HepG2 (cell line): Measurements from ENCODE around the gene TMEM167A. TPM values are rescaled to one million over a fixed set of nuclear protein-coding genes. Genes with fewer than 3 reads are reported as not detected.

ENCODE experiments used
- AHDC1 ChIP-seq: sonication (generic); formaldehyde crosslinking; IDR thresholded peaks from 2 replicates; pipeline ENCODE4 v1.5.1; 2020; ENCODE audit warnings: mild to moderate bottlenecking, missing genetic modification reagents, borderline replicate concordance
- ARNTL ChIP-seq: sonication (generic); formaldehyde crosslinking; IDR thresholded peaks from 2 replicates; pipeline ENCODE4 v1.4.0; 2020; ENCODE audit warnings: mild to moderate bottlenecking, missing genetic modification reagents
- ATF1 ChIP-seq: IDR thresholded peaks from 2 replicates; pipeline ENCODE4 v1.6.1; 2016; ENCODE audit warnings: mild to moderate bottlenecking, control low read depth
- ELF4 ChIP-seq: sonication (generic); formaldehyde crosslinking; IDR thresholded peaks from 2 replicates; pipeline ENCODE4 v1.5.0; 2020; ENCODE audit warnings: missing genetic modification reagents, mild to moderate bottlenecking, moderate library complexity, borderline replicate concordance
- FOSL1 ChIP-seq: sonication (generic); formaldehyde crosslinking; IDR thresholded peaks from 2 replicates; pipeline ENCODE4 v1.9.0; 2021; ENCODE audit warnings: missing genetic modification reagents, borderline replicate concordance
- MEIS2 ChIP-seq: sonication (generic); formaldehyde crosslinking; IDR thresholded peaks from 2 replicates; pipeline ENCODE4 v1.9.0; 2021; ENCODE audit warnings: mild to moderate bottlenecking, missing genetic modification reagents
- MIER3 ChIP-seq: IDR thresholded peaks from 2 replicates; pipeline ENCODE4 v1.6.1; 2016; ENCODE audit warnings: missing compliant biosample characterization, borderline replicate concordance
- MXI1 ChIP-seq: IDR thresholded peaks from 3 replicates; pipeline ENCODE4 v1.6.1; 2012; ENCODE audit warnings: low read depth, low read length, inconsistent platforms, borderline replicate concordance
- NR2C2 ChIP-seq: sonication (generic); formaldehyde crosslinking; IDR thresholded peaks from 2 replicates; pipeline ENCODE4 v1.4.0; 2020; ENCODE audit warnings: missing genetic modification reagents, mild to moderate bottlenecking, moderate library complexity, borderline replicate concordance
- NR2F6 ChIP-seq, 2 experiments: IDR thresholded peaks; 2 replicates each; pipeline ENCODE4 v1.6.1; 2016; ENCODE audit warnings: antibody characterized with exemption in 1 of 2, mild to moderate bottlenecking in 1 of 2
- SIX1 ChIP-seq: sonication (generic); formaldehyde crosslinking; IDR thresholded peaks from 2 replicates; pipeline ENCODE4 v1.4.0; 2020; ENCODE audit warnings: missing genetic modification reagents, borderline replicate concordance
- SMAD3 ChIP-seq: sonication (generic); formaldehyde crosslinking; IDR thresholded peaks from 2 replicates; pipeline ENCODE4 v1.4.0; 2020; ENCODE audit warnings: missing genetic modification reagents
- ZBTB34 ChIP-seq: sonication (generic); formaldehyde crosslinking; IDR thresholded peaks from 2 replicates; pipeline ENCODE4 v1.8.0; 2022; ENCODE audit warnings: mild to moderate bottlenecking, missing genetic modification reagents
- ZMAT3 ChIP-seq: sonication (generic); formaldehyde crosslinking; conservative IDR thresholded peaks from 2 replicates; pipeline ENCODE4 v1.7.0; 2021; ENCODE audit warnings: missing genetic modification reagents
- ZNF780A ChIP-seq: sonication (generic); formaldehyde crosslinking; IDR thresholded peaks from 2 replicates; pipeline ENCODE4 v1.8.0; 2022; ENCODE audit warnings: mild to moderate bottlenecking, missing genetic modification reagents, moderate library complexity
- ZNF850 ChIP-seq: sonication (generic); formaldehyde crosslinking; conservative IDR thresholded peaks from 2 replicates; pipeline ENCODE4 v1.9.0; 2021; ENCODE audit warnings: mild to moderate bottlenecking, missing genetic modification reagents
- polyA plus RNA-seq, 8 experiments: library from polyadenylated mRNA; depleted of rRNA in 3 of 8; stranded (reverse) in 7 of 8; unstranded in 1 of 8; fragments of >200 nt; fragmentation: Illumina TruSeq in 4 of 8; extraction: Trizol in 4 of 8; gene quantifications; 2 replicates each; pipeline versions ENCODE4 v1.2.1 to v1.2.3, GENCODE V29; 2011 to 2016; ENCODE audit warnings: low read depth in 4 of 8, missing spikeins in 1 of 8, mixed read lengths in 1 of 8; ENCODE audit not compliant: insufficient read depth in 1 of 8
- total RNA-seq, 5 experiments: library from RNA; depleted of rRNA; stranded (reverse); fragments of >200 nt; fragmentation: Illumina TruSeq; extraction: Trizol; gene quantifications; 2 replicates each; pipeline ENCODE4 v1.2.3, GENCODE V29; 2016; ENCODE audit warnings: low read depth in 1 of 5
- TF ChIP-seq, protein P1 (sequence below): sonication (generic); formaldehyde crosslinking; IDR thresholded peaks from 2 replicates; pipeline ENCODE4 v1.5.0; 2020; ENCODE audit warnings: mild to moderate bottlenecking, missing genetic modification reagents

Gene TMEM167A
- total and polyA plus RNA-seq, 2 of the 13 experiments (the other 11 are each of a cell fraction or from before 2014, with no cell fraction given) = 47.0 to 78.7 TPM

DNA sequence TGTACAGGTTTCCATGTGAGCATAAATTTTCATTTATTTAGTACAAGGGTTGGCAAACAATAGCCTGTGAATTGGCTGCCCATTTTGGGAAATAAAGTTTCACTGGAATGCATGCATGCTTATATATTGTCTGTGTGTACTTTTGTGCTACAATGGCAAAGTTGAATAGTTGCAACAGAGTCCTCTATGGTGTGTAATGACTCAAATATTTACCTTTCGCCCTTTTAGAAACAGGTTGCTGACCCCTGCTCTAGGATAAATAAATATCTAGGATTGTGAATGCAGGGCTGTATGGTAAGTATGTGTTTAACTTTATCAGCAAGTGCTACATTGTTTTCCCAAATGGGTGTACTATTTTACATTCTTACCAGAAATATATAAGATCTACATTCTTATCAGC, 47.4 kb upstream of the TMEM167A start (continued):
- TF ChIP-seq MEIS2 (peak; percentile 26; the same call in 1 of the 2 replicates), ZNF850 (CRISPR knock-in tag) (no peak), ARNTL (CRISPR knock-in tag) (peak; percentile 55; the same call in 1 of the 2 replicates), NR2F6 (IDR thresholded peaks at IDR 0.05) (peak; percentile 99), NR2F6 (CRISPR knock-in tag; IDR thresholded peaks at IDR 0.05) (peak; percentile 98), ZMAT3 (no peak), SMAD3 (CRISPR knock-in tag) (peak; percentile 83), AHDC1 (peak; percentile 99), MIER3 (CRISPR knock-in tag) (peak; percentile 92; the same call in 1 of the 2 replicates), ATF1 (CRISPR knock-in tag) (peak; percentile 58), ZBTB34 (peak; percentile 60; the same call in 1 of the 2 replicates), SIX1 (CRISPR knock-in tag) (peak; percentile 94), NR2C2 (CRISPR knock-in tag) (peak; percentile 66; the same call in 1 of the 2 replicates), MXI1 (no peak), ELF4 (CRISPR knock-in tag) (no peak), ZNF780A (CRISPR knock-in tag) (0 out of 2 replicates have a peak, but pooled peaks have one; percentile 42), FOSL1 (CRISPR knock-in tag) (peak; percentile 75; the same call in 1 of the 2 replicates)
- TF ChIP-seq, protein P1, sequence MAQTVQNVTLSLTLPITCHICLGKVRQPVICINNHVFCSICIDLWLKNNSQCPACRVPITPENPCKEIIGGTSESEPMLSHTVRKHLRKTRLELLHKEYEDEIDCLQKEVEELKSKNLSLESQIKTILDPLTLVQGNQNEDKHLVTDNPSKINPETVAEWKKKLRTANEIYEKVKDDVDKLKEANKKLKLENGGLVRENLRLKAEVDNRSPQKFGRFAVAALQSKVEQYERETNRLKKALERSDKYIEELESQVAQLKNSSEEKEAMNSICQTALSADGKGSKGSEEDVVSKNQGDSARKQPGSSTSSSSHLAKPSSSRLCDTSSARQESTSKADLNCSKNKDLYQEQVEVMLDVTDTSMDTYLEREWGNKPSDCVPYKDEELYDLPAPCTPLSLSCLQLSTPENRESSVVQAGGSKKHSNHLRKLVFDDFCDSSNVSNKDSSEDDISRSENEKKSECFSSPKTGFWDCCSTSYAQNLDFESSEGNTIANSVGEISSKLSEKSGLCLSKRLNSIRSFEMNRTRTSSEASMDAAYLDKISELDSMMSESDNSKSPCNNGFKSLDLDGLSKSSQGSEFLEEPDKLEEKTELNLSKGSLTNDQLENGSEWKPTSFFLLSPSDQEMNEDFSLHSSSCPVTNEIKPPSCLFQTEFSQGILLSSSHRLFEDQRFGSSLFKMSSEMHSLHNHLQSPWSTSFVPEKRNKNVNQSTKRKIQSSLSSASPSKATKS (CRISPR knock-in tag) = 0 out of 2 replicates have a peak, but pooled peaks have one; percentile 33
